WTC11 (cell line): Measurements from ENCODE around the gene BMP5. TPM values are rescaled to one million over a fixed set of nuclear protein-coding genes. Genes with fewer than 3 reads are reported as not detected.

Source experiments
- ATAC-seq: fragments of 200-7000 bp; cut with Tn5 transposase; 2 replicates; pipeline ENCODE4 v1.10.0; 2021; ENCODE audit warnings: mild to moderate bottlenecking, moderate library complexity
- CTCF ChIA-PET: fragments of 300-600 bp; sonication (Branson Sonifier 250); formaldehyde crosslinking; loops from one replicate; lab custom pipeline; 2021; ENCODE audit warnings: antibody characterized with exemption; lab: Charles Lee
- POLR2A ChIA-PET: fragments of 350-600 bp; sonication (Branson Sonifier 250); formaldehyde crosslinking; loops from one replicate; lab custom pipeline; 2021; ENCODE audit warnings: antibody characterized with exemption; lab: Charles Lee
- DNase-seq: peaks from one replicate; pipeline ENCODE4 v3.0.0; 2021; ENCODE audit warnings: low spot score
- H3K27ac Mint-ChIP-seq: 2 replicates; pipeline ENCODE4 v1.8.0; 2021; ENCODE audit warnings: mixed read lengths
- H3K27me3 Mint-ChIP-seq: 2 replicates; pipeline ENCODE4 v1.8.0; 2021; ENCODE audit warnings: low read depth, mild to moderate bottlenecking, moderate library complexity, mixed read lengths
- H3K36me3 Mint-ChIP-seq: 2 replicates; pipeline ENCODE4 v1.8.0; 2021; ENCODE audit warnings: mixed read lengths
- H3K4me1 Mint-ChIP-seq: 2 replicates; pipeline ENCODE4 v1.8.0; 2022; ENCODE audit warnings: mixed read lengths
- H3K4me3 Mint-ChIP-seq: 2 replicates; pipeline ENCODE4 v1.8.0; 2021; ENCODE audit warnings: mild to moderate bottlenecking, moderate library complexity, mixed read lengths
- H3K9me3 Mint-ChIP-seq: 2 replicates; pipeline ENCODE4 v1.8.0; 2021; ENCODE audit warnings: mixed read lengths
- EMX1 ChIP-seq: fragments of 250-450 bp; sonication (Bioruptor Pico); IDR thresholded peaks from 2 replicates; pipeline ENCODE4 v1.8.0; 2021; ENCODE audit warnings: mild to moderate bottlenecking
- FOXP1 ChIP-seq: sonication (generic); formaldehyde crosslinking; IDR thresholded peaks from 2 replicates; pipeline ENCODE4 v1.8.0; 2022; ENCODE audit warnings: missing genetic modification reagents, mild to moderate bottlenecking, moderate library complexity, borderline replicate concordance
- GTF2I ChIP-seq: fragments of 250-450 bp; sonication (Bioruptor Pico); conservative IDR thresholded peaks from 2 replicates; pipeline ENCODE4 v1.4.0; 2021; ENCODE audit warnings: mild to moderate bottlenecking
- IRF2 ChIP-seq: sonication (generic); formaldehyde crosslinking; IDR thresholded peaks from 2 replicates; pipeline ENCODE4 v1.8.0; 2022; ENCODE audit warnings: low read depth, missing genetic modification reagents, borderline replicate concordance
- MYBL2 ChIP-seq: sonication (generic); formaldehyde crosslinking; IDR thresholded peaks from 2 replicates; pipeline ENCODE4 v1.8.1; 2023; ENCODE audit warnings: mild to moderate bottlenecking, moderate library complexity, missing genetic modification reagents
- NFE2L1 ChIP-seq: sonication (generic); formaldehyde crosslinking; IDR thresholded peaks from 2 replicates; pipeline ENCODE4 v1.8.1; 2023; ENCODE audit warnings: missing genetic modification reagents
- OVOL2 ChIP-seq: fragments of 250-450 bp; sonication (Bioruptor Pico); IDR thresholded peaks from 2 replicates; pipeline ENCODE4 v1.9.0; 2021; ENCODE audit warnings: mild to moderate bottlenecking, borderline replicate concordance
- RORB ChIP-seq: fragments of 250-450 bp; sonication (Bioruptor Pico); IDR thresholded peaks from 2 replicates; pipeline ENCODE4 v1.9.0; 2021; ENCODE audit warnings: mild to moderate bottlenecking
- SMAD4 ChIP-seq: sonication (generic); formaldehyde crosslinking; IDR thresholded peaks from 2 replicates; pipeline ENCODE4 v1.8.0; 2022; ENCODE audit warnings: mild to moderate bottlenecking, missing genetic modification reagents
- TEAD1 ChIP-seq: sonication (generic); formaldehyde crosslinking; IDR thresholded peaks from 2 replicates; pipeline ENCODE4 v1.8.0; 2022; ENCODE audit warnings: mild to moderate bottlenecking, missing genetic modification reagents
- ZNF317 ChIP-seq: sonication (generic); formaldehyde crosslinking; IDR thresholded peaks from 2 replicates; pipeline ENCODE4 v1.8.1; 2023; ENCODE audit warnings: low read depth, mild to moderate bottlenecking, moderate library complexity, missing genetic modification reagents, borderline replicate concordance
- total RNA-seq: library from RNA; stranded (reverse); gene quantifications from 3 replicates; pipeline ENCODE4 v1.2.3, GENCODE V29; 2021
- TF ChIP-seq, protein P1 (sequence below): sonication (generic); formaldehyde crosslinking; IDR thresholded peaks from 2 replicates; pipeline ENCODE4 v1.8.0; 2022; ENCODE audit warnings: mild to moderate bottlenecking, missing genetic modification reagents
- TF ChIP-seq, protein P2 (sequence below): sonication (generic); formaldehyde crosslinking; IDR thresholded peaks from 2 replicates; pipeline ENCODE4 v1.8.0; 2022; ENCODE audit warnings: mild to moderate bottlenecking, missing genetic modification reagents
- TF ChIP-seq, protein P3 (sequence below): sonication (generic); formaldehyde crosslinking; conservative IDR thresholded peaks from 2 replicates; pipeline ENCODE4 v1.8.1; 2023; ENCODE audit warnings: mild to moderate bottlenecking, low read depth, missing genetic modification reagents, moderate library complexity
- TF ChIP-seq, protein P4 (sequence below): fragments of 250-450 bp; sonication (Bioruptor Pico); IDR thresholded peaks from 2 replicates; pipeline ENCODE4 v1.9.0; 2021; ENCODE audit warnings: moderate library complexity, mild to moderate bottlenecking, inconsistent platforms, borderline replicate concordance
- TF ChIP-seq, protein P5 (sequence below): sonication (generic); formaldehyde crosslinking; IDR thresholded peaks from 2 replicates; pipeline ENCODE4 v1.8.1; 2022; ENCODE audit warnings: mild to moderate bottlenecking, moderate library complexity, missing genetic modification reagents
- TF ChIP-seq, protein P6 (sequence below): sonication (generic); formaldehyde crosslinking; IDR thresholded peaks from 2 replicates; pipeline ENCODE4 v1.8.1; 2023; ENCODE audit warnings: mild to moderate bottlenecking, missing genetic modification reagents
- TF ChIP-seq, protein P7 (sequence below): sonication (generic); formaldehyde crosslinking; IDR thresholded peaks from 2 replicates; pipeline ENCODE4 v1.8.1; 2023; ENCODE audit warnings: mild to moderate bottlenecking, missing genetic modification reagents, borderline replicate concordance
- TF ChIP-seq, protein P8 (sequence below): sonication (generic); formaldehyde crosslinking; IDR thresholded peaks from 2 replicates; pipeline ENCODE4 v1.8.0; 2022; ENCODE audit warnings: missing genetic modification reagents

BMP5 gene
- total RNA-seq, 1 experiment from 2014 or later, result not detected

DNA sequence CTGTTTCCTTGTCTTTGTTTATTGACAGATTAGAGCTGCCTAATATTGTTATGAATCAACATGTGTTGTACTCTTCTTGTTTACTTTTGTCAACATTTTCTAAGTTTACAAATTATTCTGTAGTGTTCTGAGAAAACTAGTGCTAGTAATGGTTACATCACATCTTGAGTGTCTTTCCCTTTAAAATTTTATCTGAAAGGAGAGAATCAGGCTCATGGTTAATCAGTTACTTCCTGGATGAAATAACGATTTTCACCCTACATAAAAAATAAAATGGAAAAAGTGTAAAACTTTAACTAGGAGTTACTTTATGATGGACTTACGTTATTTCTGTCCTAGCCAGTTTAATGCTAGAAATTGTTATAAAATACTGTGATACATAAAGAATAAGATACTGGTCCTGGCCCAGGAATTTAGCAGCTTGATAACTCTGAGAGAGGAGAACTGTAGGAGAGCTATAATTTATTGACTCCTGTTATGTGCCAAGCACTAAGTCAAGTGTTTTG lies 26.4 kb upstream of the BMP5 start:
- Mint-ChIP-seq H3K27ac (no peak overlapping the region), H3K27me3 (no peaks in the 10 kb centered on the region), H3K9me3 (no peaks in the 10 kb centered on the region), H3K4me1 (peaks cover 17% of the 10 kb centered on the region), H3K4me3 (no peak overlapping the region), H3K36me3 (no peaks in the 10 kb centered on the region)
- no peak for DNase-seq
- POLR2A ChIA-PET, result no interaction called here
- CTCF ChIA-PET, result no interaction called here
- ATAC-seq, result no peak
- TF ChIP-seq EMX1 (CRISPR knock-in tag) (no peak), IRF2 (no peak), ZNF317 (CRISPR knock-in tag) (no peak)
- TF ChIP-seq, protein P1, sequence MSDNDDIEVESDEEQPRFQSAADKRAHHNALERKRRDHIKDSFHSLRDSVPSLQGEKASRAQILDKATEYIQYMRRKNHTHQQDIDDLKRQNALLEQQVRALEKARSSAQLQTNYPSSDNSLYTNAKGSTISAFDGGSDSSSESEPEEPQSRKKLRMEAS (CRISPR knock-in tag), result no peak
- TF ChIP-seq, protein P2, sequence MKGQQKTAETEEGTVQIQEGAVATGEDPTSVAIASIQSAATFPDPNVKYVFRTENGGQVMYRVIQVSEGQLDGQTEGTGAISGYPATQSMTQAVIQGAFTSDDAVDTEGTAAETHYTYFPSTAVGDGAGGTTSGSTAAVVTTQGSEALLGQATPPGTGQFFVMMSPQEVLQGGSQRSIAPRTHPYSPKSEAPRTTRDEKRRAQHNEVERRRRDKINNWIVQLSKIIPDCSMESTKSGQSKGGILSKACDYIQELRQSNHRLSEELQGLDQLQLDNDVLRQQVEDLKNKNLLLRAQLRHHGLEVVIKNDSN (CRISPR knock-in tag), result no peak
- TF ChIP-seq, protein P3, sequence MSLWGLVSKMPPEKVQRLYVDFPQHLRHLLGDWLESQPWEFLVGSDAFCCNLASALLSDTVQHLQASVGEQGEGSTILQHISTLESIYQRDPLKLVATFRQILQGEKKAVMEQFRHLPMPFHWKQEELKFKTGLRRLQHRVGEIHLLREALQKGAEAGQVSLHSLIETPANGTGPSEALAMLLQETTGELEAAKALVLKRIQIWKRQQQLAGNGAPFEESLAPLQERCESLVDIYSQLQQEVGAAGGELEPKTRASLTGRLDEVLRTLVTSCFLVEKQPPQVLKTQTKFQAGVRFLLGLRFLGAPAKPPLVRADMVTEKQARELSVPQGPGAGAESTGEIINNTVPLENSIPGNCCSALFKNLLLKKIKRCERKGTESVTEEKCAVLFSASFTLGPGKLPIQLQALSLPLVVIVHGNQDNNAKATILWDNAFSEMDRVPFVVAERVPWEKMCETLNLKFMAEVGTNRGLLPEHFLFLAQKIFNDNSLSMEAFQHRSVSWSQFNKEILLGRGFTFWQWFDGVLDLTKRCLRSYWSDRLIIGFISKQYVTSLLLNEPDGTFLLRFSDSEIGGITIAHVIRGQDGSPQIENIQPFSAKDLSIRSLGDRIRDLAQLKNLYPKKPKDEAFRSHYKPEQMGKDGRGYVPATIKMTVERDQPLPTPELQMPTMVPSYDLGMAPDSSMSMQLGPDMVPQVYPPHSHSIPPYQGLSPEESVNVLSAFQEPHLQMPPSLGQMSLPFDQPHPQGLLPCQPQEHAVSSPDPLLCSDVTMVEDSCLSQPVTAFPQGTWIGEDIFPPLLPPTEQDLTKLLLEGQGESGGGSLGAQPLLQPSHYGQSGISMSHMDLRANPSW (CRISPR knock-in tag), result no peak
- TF ChIP-seq, protein P4, sequence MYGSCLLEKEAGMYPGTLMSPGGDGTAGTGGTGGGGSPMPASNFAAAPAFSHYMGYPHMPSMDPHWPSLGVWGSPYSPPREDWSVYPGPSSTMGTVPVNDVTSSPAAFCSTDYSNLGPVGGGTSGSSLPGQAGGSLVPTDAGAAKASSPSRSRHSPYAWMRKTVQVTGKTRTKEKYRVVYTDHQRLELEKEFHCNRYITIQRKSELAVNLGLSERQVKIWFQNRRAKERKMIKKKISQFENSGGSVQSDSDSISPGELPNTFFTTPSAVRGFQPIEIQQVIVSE (CRISPR knock-in tag), result no peak
- TF ChIP-seq, protein P5, sequence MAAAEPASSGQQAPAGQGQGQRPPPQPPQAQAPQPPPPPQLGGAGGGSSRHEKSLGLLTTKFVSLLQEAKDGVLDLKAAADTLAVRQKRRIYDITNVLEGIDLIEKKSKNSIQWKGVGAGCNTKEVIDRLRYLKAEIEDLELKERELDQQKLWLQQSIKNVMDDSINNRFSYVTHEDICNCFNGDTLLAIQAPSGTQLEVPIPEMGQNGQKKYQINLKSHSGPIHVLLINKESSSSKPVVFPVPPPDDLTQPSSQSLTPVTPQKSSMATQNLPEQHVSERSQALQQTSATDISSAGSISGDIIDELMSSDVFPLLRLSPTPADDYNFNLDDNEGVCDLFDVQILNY (CRISPR knock-in tag), result no peak

DNA sequence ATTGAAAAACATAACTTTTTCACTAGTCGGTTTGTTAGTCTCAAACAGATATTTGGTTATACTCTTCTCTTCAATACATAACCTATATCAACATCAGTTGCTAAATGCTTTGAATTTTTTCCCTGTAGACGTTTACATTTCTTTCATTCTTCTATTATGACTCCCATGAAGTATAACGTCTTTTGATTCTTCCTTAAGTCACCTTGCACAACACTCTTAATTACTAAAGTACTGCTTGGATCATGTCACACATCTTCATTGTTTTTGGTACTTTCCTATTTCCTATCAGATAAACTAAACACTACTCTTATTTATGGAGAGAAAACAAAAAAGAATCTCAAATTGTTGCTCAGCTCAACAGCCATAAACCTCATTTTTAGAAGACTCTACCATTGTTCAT lies 23.0 kb upstream of the BMP5 start:
- H3K27ac Mint-ChIP-seq, result no peak overlapping the region
- no peaks in the 10 kb centered on the region for H3K27me3 Mint-ChIP-seq
- no peaks in the 10 kb centered on the region for H3K9me3 Mint-ChIP-seq
- ATAC-seq (no peak), DNase-seq (no peak)
- no peaks in the 10 kb centered on the region for H3K36me3 Mint-ChIP-seq
- H3K4me3 Mint-ChIP-seq, result no peak overlapping the region
- ChIA-PET CTCF (no interaction called here), POLR2A (no interaction called here)
- peaks cover 21% of the 10 kb centered on the region for H3K4me1 Mint-ChIP-seq
- TF ChIP-seq, protein P6, sequence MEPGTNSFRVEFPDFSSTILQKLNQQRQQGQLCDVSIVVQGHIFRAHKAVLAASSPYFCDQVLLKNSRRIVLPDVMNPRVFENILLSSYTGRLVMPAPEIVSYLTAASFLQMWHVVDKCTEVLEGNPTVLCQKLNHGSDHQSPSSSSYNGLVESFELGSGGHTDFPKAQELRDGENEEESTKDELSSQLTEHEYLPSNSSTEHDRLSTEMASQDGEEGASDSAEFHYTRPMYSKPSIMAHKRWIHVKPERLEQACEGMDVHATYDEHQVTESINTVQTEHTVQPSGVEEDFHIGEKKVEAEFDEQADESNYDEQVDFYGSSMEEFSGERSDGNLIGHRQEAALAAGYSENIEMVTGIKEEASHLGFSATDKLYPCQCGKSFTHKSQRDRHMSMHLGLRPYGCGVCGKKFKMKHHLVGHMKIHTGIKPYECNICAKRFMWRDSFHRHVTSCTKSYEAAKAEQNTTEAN (CRISPR knock-in tag), result no peak
- TF ChIP-seq RORB (CRISPR knock-in tag), result no peak
- TF ChIP-seq OVOL2 (CRISPR knock-in tag), result no peak
- TF ChIP-seq FOXP1, result no peak
- TF ChIP-seq GTF2I (CRISPR knock-in tag), result no peak
- no peak for TF ChIP-seq NFE2L1 (CRISPR knock-in tag)
- TF ChIP-seq TEAD1 (CRISPR knock-in tag), result no peak
- no peak for TF ChIP-seq MYBL2 (CRISPR knock-in tag)
- TF ChIP-seq SMAD4 (CRISPR knock-in tag), result no peak
- TF ChIP-seq, protein P7, sequence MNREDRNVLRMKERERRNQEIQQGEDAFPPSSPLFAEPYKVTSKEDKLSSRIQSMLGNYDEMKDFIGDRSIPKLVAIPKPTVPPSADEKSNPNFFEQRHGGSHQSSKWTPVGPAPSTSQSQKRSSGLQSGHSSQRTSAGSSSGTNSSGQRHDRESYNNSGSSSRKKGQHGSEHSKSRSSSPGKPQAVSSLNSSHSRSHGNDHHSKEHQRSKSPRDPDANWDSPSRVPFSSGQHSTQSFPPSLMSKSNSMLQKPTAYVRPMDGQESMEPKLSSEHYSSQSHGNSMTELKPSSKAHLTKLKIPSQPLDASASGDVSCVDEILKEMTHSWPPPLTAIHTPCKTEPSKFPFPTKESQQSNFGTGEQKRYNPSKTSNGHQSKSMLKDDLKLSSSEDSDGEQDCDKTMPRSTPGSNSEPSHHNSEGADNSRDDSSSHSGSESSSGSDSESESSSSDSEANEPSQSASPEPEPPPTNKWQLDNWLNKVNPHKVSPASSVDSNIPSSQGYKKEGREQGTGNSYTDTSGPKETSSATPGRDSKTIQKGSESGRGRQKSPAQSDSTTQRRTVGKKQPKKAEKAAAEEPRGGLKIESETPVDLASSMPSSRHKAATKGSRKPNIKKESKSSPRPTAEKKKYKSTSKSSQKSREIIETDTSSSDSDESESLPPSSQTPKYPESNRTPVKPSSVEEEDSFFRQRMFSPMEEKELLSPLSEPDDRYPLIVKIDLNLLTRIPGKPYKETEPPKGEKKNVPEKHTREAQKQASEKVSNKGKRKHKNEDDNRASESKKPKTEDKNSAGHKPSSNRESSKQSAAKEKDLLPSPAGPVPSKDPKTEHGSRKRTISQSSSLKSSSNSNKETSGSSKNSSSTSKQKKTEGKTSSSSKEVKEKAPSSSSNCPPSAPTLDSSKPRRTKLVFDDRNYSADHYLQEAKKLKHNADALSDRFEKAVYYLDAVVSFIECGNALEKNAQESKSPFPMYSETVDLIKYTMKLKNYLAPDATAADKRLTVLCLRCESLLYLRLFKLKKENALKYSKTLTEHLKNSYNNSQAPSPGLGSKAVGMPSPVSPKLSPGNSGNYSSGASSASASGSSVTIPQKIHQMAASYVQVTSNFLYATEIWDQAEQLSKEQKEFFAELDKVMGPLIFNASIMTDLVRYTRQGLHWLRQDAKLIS, result no peak
- TF ChIP-seq, protein P8, sequence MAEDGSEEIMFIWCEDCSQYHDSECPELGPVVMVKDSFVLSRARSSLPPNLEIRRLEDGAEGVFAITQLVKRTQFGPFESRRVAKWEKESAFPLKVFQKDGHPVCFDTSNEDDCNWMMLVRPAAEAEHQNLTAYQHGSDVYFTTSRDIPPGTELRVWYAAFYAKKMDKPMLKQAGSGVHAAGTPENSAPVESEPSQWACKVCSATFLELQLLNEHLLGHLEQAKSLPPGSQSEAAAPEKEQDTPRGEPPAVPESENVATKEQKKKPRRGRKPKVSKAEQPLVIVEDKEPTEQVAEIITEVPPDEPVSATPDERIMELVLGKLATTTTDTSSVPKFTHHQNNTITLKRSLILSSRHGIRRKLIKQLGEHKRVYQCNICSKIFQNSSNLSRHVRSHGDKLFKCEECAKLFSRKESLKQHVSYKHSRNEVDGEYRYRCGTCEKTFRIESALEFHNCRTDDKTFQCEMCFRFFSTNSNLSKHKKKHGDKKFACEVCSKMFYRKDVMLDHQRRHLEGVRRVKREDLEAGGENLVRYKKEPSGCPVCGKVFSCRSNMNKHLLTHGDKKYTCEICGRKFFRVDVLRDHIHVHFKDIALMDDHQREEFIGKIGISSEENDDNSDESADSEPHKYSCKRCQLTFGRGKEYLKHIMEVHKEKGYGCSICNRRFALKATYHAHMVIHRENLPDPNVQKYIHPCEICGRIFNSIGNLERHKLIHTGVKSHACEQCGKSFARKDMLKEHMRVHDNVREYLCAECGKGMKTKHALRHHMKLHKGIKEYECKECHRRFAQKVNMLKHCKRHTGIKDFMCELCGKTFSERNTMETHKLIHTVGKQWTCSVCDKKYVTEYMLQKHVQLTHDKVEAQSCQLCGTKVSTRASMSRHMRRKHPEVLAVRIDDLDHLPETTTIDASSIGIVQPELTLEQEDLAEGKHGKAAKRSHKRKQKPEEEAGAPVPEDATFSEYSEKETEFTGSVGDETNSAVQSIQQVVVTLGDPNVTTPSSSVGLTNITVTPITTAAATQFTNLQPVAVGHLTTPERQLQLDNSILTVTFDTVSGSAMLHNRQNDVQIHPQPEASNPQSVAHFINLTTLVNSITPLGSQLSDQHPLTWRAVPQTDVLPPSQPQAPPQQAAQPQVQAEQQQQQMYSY, result no peak
